ENCODE results near the gene EVA1C. TPM values are rescaled to one million over a fixed set of nuclear protein-coding genes. Genes with fewer than 3 reads are reported as not detected.

Gene EVA1C
- total and polyA plus RNA-seq, 2 experiments from 2014 or later: 4.6 to 6.9 TPM

DNA sequence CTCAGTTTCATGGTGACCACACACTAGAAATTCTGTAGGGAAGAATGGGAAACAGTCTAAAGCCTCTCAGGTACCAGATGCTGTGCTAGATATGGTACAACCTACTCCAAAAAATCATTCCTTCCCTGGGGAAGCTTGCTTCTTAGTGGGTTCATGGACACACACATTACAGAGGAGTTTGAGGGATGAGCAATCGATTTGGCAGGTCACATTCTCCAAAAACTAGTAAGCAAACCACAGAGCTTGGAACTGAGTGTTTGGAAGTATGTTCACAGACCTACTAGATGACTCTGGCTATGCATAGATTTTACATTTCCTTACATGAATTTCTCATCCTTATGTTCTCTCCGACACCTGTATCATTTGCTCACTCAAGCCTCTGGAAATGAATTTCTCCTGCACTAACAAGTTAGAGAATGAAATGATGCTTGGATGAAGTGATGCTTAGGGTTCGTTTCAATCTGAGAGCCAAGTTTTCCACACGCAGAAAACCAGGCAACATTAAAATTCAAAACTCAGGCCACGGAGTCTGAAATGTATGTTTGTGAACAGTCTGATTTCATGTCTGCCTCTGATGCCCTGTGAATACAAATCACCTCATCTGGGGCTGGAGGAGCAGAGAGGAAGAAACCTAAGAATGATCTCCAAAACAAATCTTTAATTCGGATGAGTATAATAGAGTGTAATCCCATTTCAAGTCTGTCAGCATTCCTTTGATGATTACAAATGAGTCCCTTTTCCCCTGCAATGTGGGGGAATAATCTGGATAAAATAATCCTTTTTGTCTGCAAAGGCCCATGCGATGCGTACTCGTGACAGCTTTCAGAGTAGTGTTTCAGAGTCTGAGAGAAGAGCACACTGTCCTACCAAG lies 11.0 kb downstream of the EVA1C start:
- no peak overlapping the region for H3K27ac Mint-ChIP-seq
- Histone ChIP-seq H3K9me2 (ENCODE audit: insufficient read depth) (no peaks in the 10 kb centered on the region), H3K27me3 (ENCODE audit: insufficient read depth) (no peaks in the 10 kb centered on the region), H2AFZ (no peak overlapping the region), H3K79me2 (replicated peaks; ENCODE audit: insufficient read depth) (no peaks in the 10 kb centered on the region), H3K4me2 (no peak overlapping the region), H3F3A (replicated peaks; ENCODE audit: low read depth) (no peaks in the 10 kb centered on the region), H3K4me3 (no peak overlapping the region), H3K27ac (ENCODE audit: low read depth) (no peak overlapping the region), H4K20me1 (replicated peaks; ENCODE audit: insufficient read depth) (no peaks in the 10 kb centered on the region), H3K4me1 (ENCODE audit: insufficient read depth) (peaks cover 7% of the 10 kb centered on the region), H3K36me3 (ENCODE audit: insufficient read depth) (no peaks in the 10 kb centered on the region)
- peaks cover 19% of the 10 kb centered on the region for H3K9me3 Mint-ChIP-seq
- ATAC-seq (no peak), DNase-seq (ENCODE audit: low spot score) (no peak)
- peaks cover 7% of the 10 kb centered on the region for H3K36me3 Mint-ChIP-seq (ENCODE audit: low read depth)
- TF ChIP-seq ZNF114 (CRISPR knock-in tag; IDR thresholded peaks at IDR 0.05) (no peak), EZH2phosphoT487 (IDR thresholded peaks at IDR 0.05; ENCODE audit: unreplicated experiment) (no peak), CREB1 (CRISPR knock-in tag; IDR thresholded peaks at IDR 0.05; ENCODE audit: low read depth) (no peak), STAT1 (IDR thresholded peaks at IDR 0.05; ENCODE audit: unreplicated experiment) (no peak), NANOG (IDR thresholded peaks at IDR 0.05; ENCODE audit: borderline replicate concordance) (no peak), POLR2AphosphoS5 (IDR thresholded peaks at IDR 0.05; ENCODE audit: low read depth) (no peak), ZNF331 (CRISPR knock-in tag; IDR thresholded peaks at IDR 0.05; ENCODE audit: low read depth) (no peak), JUNB (IDR thresholded peaks at IDR 0.05; ENCODE audit: unreplicated experiment) (no peak)
- TF ChIP-seq, protein P1, sequence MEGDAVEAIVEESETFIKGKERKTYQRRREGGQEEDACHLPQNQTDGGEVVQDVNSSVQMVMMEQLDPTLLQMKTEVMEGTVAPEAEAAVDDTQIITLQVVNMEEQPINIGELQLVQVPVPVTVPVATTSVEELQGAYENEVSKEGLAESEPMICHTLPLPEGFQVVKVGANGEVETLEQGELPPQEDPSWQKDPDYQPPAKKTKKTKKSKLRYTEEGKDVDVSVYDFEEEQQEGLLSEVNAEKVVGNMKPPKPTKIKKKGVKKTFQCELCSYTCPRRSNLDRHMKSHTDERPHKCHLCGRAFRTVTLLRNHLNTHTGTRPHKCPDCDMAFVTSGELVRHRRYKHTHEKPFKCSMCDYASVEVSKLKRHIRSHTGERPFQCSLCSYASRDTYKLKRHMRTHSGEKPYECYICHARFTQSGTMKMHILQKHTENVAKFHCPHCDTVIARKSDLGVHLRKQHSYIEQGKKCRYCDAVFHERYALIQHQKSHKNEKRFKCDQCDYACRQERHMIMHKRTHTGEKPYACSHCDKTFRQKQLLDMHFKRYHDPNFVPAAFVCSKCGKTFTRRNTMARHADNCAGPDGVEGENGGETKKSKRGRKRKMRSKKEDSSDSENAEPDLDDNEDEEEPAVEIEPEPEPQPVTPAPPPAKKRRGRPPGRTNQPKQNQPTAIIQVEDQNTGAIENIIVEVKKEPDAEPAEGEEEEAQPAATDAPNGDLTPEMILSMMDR (conservative IDR thresholded peaks at IDR 0.05; ENCODE audit: low read depth in 2 of 2): no peak
- TF ChIP-seq, protein P2, sequence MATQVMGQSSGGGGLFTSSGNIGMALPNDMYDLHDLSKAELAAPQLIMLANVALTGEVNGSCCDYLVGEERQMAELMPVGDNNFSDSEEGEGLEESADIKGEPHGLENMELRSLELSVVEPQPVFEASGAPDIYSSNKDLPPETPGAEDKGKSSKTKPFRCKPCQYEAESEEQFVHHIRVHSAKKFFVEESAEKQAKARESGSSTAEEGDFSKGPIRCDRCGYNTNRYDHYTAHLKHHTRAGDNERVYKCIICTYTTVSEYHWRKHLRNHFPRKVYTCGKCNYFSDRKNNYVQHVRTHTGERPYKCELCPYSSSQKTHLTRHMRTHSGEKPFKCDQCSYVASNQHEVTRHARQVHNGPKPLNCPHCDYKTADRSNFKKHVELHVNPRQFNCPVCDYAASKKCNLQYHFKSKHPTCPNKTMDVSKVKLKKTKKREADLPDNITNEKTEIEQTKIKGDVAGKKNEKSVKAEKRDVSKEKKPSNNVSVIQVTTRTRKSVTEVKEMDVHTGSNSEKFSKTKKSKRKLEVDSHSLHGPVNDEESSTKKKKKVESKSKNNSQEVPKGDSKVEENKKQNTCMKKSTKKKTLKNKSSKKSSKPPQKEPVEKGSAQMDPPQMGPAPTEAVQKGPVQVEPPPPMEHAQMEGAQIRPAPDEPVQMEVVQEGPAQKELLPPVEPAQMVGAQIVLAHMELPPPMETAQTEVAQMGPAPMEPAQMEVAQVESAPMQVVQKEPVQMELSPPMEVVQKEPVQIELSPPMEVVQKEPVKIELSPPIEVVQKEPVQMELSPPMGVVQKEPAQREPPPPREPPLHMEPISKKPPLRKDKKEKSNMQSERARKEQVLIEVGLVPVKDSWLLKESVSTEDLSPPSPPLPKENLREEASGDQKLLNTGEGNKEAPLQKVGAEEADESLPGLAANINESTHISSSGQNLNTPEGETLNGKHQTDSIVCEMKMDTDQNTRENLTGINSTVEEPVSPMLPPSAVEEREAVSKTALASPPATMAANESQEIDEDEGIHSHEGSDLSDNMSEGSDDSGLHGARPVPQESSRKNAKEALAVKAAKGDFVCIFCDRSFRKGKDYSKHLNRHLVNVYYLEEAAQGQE (IDR thresholded peaks at IDR 0.05; ENCODE audit: unreplicated experiment): no peak
- TF ChIP-seq, protein P3, sequence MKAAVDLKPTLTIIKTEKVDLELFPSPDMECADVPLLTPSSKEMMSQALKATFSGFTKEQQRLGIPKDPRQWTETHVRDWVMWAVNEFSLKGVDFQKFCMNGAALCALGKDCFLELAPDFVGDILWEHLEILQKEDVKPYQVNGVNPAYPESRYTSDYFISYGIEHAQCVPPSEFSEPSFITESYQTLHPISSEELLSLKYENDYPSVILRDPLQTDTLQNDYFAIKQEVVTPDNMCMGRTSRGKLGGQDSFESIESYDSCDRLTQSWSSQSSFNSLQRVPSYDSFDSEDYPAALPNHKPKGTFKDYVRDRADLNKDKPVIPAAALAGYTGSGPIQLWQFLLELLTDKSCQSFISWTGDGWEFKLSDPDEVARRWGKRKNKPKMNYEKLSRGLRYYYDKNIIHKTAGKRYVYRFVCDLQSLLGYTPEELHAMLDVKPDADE (IDR thresholded peaks at IDR 0.05): no peak
- TF ChIP-seq, protein P4, sequence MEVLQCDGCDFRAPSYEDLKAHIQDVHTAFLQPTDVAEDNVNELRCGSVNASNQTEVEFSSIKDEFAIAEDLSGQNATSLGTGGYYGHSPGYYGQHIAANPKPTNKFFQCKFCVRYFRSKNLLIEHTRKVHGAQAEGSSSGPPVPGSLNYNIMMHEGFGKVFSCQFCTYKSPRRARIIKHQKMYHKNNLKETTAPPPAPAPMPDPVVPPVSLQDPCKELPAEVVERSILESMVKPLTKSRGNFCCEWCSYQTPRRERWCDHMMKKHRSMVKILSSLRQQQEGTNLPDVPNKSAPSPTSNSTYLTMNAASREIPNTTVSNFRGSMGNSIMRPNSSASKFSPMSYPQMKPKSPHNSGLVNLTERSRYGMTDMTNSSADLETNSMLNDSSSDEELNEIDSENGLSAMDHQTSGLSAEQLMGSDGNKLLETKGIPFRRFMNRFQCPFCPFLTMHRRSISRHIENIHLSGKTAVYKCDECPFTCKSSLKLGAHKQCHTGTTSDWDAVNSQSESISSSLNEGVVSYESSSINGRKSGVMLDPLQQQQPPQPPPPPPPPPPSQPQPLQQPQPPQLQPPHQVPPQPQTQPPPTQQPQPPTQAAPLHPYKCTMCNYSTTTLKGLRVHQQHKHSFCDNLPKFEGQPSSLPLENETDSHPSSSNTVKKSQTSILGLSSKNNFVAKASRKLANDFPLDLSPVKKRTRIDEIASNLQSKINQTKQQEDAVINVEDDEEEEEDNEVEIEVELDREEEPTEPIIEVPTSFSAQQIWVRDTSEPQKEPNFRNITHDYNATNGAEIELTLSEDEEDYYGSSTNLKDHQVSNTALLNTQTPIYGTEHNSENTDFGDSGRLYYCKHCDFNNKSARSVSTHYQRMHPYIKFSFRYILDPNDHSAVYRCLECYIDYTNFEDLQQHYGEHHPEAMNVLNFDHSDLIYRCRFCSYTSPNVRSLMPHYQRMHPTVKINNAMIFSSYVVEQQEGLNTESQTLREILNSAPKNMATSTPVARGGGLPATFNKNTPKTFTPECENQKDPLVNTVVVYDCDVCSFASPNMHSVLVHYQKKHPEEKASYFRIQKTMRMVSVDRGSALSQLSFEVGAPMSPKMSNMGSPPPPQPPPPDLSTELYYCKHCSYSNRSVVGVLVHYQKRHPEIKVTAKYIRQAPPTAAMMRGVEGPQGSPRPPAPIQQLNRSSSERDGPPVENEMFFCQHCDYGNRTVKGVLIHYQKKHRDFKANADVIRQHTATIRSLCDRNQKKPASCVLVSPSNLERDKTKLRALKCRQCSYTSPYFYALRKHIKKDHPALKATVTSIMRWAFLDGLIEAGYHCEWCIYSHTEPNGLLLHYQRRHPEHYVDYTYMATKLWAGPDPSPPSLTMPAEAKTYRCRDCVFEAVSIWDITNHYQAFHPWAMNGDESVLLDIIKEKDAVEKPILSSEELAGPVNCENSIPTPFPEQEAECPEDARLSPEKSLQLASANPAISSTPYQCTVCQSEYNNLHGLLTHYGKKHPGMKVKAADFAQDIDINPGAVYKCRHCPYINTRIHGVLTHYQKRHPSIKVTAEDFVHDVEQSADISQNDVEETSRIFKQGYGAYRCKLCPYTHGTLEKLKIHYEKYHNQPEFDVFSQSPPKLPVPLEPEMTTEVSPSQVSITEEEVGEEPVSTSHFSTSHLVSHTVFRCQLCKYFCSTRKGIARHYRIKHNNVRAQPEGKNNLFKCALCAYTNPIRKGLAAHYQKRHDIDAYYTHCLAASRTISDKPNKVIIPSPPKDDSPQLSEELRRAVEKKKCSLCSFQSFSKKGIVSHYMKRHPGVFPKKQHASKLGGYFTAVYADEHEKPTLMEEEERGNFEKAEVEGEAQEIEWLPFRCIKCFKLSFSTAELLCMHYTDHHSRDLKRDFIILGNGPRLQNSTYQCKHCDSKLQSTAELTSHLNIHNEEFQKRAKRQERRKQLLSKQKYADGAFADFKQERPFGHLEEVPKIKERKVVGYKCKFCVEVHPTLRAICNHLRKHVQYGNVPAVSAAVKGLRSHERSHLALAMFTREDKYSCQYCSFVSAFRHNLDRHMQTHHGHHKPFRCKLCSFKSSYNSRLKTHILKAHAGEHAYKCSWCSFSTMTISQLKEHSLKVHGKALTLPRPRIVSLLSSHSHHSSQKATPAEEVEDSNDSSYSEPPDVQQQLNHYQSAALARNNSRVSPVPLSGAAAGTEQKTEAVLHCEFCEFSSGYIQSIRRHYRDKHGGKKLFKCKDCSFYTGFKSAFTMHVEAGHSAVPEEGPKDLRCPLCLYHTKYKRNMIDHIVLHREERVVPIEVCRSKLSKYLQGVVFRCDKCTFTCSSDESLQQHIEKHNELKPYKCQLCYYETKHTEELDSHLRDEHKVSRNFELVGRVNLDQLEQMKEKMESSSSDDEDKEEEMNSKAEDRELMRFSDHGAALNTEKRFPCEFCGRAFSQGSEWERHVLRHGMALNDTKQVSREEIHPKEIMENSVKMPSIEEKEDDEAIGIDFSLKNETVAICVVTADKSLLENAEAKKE (CRISPR knock-in tag; IDR thresholded peaks at IDR 0.05): no peak
- H3K4me1 Mint-ChIP-seq: peaks cover 12% of the 10 kb centered on the region
- H3K27me3 Mint-ChIP-seq (ENCODE audit: insufficient read depth, low read depth, poor library complexity): peaks cover 3% of the 10 kb centered on the region
- H3K4me3 Mint-ChIP-seq: no peak overlapping the region
